CD4-positive, alpha-beta T cell (primary cell): ENCODE measurements around the gene FAM9A. TPM values are rescaled to one million over a fixed set of nuclear protein-coding genes. Genes with fewer than 3 reads are reported as not detected.

ENCODE experiments used
- ATAC-seq: fragments of 200-7000 bp; cut with Tn5 transposase; one replicate; pipeline ENCODE4 v1.10.0; 2022; ENCODE audit warnings: mild to moderate bottlenecking; ENCODE audit not compliant: poor library complexity
- CTCF ChIA-PET: fragments of 350-600 bp; sonication (Branson Sonifier 250); formaldehyde crosslinking; loops from one replicate; lab custom pipeline; 2021; ENCODE audit warnings: antibody characterized with exemption, inconsistent platforms; lab: Charles Lee
- POLR2A ChIA-PET: fragments of 350-600 bp; sonication (Branson Sonifier 250); formaldehyde crosslinking; loops from one replicate; lab custom pipeline; 2021; ENCODE audit warnings: antibody characterized with exemption, inconsistent platforms; lab: Charles Lee
- DNase-seq, 14 experiments: peaks; one replicate each; pipeline ENCODE4 v3.0.0-alpha.2; 2013 to 2020; ENCODE audit warnings: mixed read lengths in 2 of 14
- H3K27ac ChIP-seq, 2 donors: one replicate each; pipeline versions ENCODE4 v1.5.1 to v1.7.0; 2013; ENCODE audit warnings: low read length in 2 of 2, low read depth in 1 of 2, mild to moderate bottlenecking in 1 of 2
- H3K27me3 ChIP-seq, 2 experiments: 1 replicate in 1 of 2; 2 replicates in 1 of 2; pipeline versions ENCODE4 v1.6.1 to v1.7.0; 2013; ENCODE audit warnings: low read length in 2 of 2, control low read depth in 1 of 2, mild to moderate bottlenecking in 1 of 2, moderate library complexity in 1 of 2; ENCODE audit not compliant: insufficient read depth in 2 of 2, control insufficient read depth in 1 of 2
- H3K36me3 ChIP-seq: one replicate; pipeline ENCODE4 v1.6.1; 2013; ENCODE audit warnings: low read length, control low read depth; ENCODE audit not compliant: insufficient read depth
- H3K4me1 ChIP-seq: one replicate; pipeline ENCODE4 v1.6.1; 2013; ENCODE audit warnings: low read length, control low read depth; ENCODE audit not compliant: insufficient read depth
- H3K4me3 ChIP-seq: one replicate; pipeline ENCODE4 v1.5.1; 2013; ENCODE audit warnings: mild to moderate bottlenecking, low read length, moderate library complexity
- H3K9me3 ChIP-seq, 2 experiments: 1 replicate in 1 of 2; 2 replicates in 1 of 2; pipeline versions ENCODE4 v1.6.1 to v1.7.0; 2013; ENCODE audit warnings: low read length in 2 of 2, mild to moderate bottlenecking in 2 of 2, control low read depth in 1 of 2, moderate library complexity in 1 of 2; ENCODE audit not compliant: control insufficient read depth in 1 of 2, insufficient read depth in 1 of 2
- H3K27ac Mint-ChIP-seq: one replicate; pipeline ENCODE4 v1.8.0; 2020; ENCODE audit warnings: mixed read lengths
- H3K27me3 Mint-ChIP-seq: one replicate; pipeline ENCODE4 v1.8.0; 2021; ENCODE audit warnings: mixed read lengths
- H3K36me3 Mint-ChIP-seq: one replicate; pipeline ENCODE4 v1.8.0; 2021; ENCODE audit warnings: low read depth, mixed read lengths
- H3K4me1 Mint-ChIP-seq: one replicate; pipeline ENCODE4 v1.8.0; 2021; ENCODE audit warnings: low read depth, mixed read lengths
- H3K4me3 Mint-ChIP-seq: one replicate; pipeline ENCODE4 v1.8.0; 2020; ENCODE audit warnings: mild to moderate bottlenecking, mixed read lengths
- H3K9me3 Mint-ChIP-seq: one replicate; pipeline ENCODE4 v1.8.0; 2020; ENCODE audit warnings: mixed read lengths
- intact Hi-C, 2 experiments: fragments of 100-400 bp; cut with DNase I in 1 of 2; cut with micrococcal nuclease in 1 of 2; formaldehyde crosslinking; loops; one replicate each; pipeline versions ENCODE4 v1.15.1 to v1.9.0; 2023 to 2025; cut with DNase I, micrococcal nuclease
- total RNA-seq, 174 experiments: library from RNA in 2 of 174; stranded (reverse) in 2 of 174; gene quantifications; one replicate each; pipeline ENCODE4 v1.2.3 and lab custom pipeline; 2021 to 2026
- TF ChIP-seq, protein P1 (sequence below): fragments of 200-600 bp; IDR thresholded peaks from one replicate; pipeline ENCODE4 v1.8.0; 2022; ENCODE audit warnings: antibody characterized with exemption, mild to moderate bottlenecking

The FAM9A gene
- total RNA-seq, 2 experiments from 2014 or later, result not detected

DNA sequence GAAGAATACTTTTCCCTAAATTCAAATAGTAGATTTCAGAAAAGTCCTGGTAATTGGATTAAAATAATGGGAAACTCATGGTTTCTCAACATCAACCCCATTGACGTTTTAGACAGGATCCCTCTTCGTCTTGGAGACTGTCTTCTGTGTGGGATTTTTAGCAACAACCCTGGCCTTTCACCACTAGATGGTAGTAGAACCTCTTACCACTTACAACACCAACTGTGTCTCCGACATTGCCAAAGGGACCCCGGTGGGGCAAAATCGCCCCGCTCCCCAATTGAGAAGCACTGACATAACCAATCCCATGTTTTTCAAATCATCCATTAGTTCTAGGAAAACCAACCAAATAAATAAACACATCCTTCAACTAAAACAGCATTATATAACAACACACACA, 52.3 kb downstream of the FAM9A start:
- H3K27ac Mint-ChIP-seq, result no peak overlapping the region
- Histone ChIP-seq H3K27me3 (no peaks in the 10 kb centered on the region), H3K4me3 (no peak overlapping the region), H3K27ac (no peak overlapping the region), H3K36me3 (no peaks in the 10 kb centered on the region), H3K9me3 (no peaks in the 10 kb centered on the region), H3K4me1 (no peaks in the 10 kb centered on the region)
- intact Hi-C loops, result loop anchor here (5.0 to 10.0 kb wide), 4 partner anchors 66 to 1368 kb away; no protein-coding TSS in a partner anchor
- ChIA-PET POLR2A (no interaction called here), CTCF (no interaction called here)
- no peaks in the 10 kb centered on the region for H3K4me1 Mint-ChIP-seq
- H3K36me3 Mint-ChIP-seq, result no peaks in the 10 kb centered on the region
- no peak overlapping the region for H3K4me3 Mint-ChIP-seq
- TF ChIP-seq, protein P1, sequence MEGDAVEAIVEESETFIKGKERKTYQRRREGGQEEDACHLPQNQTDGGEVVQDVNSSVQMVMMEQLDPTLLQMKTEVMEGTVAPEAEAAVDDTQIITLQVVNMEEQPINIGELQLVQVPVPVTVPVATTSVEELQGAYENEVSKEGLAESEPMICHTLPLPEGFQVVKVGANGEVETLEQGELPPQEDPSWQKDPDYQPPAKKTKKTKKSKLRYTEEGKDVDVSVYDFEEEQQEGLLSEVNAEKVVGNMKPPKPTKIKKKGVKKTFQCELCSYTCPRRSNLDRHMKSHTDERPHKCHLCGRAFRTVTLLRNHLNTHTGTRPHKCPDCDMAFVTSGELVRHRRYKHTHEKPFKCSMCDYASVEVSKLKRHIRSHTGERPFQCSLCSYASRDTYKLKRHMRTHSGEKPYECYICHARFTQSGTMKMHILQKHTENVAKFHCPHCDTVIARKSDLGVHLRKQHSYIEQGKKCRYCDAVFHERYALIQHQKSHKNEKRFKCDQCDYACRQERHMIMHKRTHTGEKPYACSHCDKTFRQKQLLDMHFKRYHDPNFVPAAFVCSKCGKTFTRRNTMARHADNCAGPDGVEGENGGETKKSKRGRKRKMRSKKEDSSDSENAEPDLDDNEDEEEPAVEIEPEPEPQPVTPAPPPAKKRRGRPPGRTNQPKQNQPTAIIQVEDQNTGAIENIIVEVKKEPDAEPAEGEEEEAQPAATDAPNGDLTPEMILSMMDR, result peak; percentile 33
- ATAC-seq (no peak), DNase-seq (peak in 3 of 14 experiments; percentile 27 to 39 (median 29))
- H3K9me3 Mint-ChIP-seq, result no peaks in the 10 kb centered on the region
- peaks cover 8% of the 10 kb centered on the region for H3K27me3 Mint-ChIP-seq

DNA sequence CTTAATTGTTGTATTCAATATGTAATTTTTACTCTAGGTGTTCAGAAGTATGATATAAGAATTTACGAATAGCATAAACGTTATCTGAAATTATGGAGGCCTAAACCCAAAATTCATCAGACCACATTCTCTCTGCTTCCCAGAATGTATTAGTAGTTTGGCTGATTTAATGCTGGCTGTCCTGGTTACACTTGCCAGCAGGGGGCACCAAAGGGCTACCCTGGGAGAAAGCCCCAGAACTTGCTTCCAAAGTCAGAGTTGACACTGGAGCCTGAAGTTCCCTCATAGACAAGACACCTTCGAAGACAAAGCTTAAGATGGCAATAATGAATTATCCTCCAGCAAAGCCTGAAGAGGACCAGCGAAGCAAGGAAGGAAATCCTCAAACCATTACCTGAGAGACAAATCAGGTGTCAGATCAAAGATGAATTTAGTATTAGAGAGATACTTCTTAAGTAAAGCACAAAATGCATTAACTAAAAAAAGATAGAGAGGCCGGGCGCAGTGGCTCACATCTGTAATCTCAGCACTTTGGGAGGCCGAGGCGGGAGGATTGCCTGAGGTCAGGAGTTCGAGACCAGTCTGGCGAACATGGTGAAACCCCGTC, 58.0 kb downstream of the FAM9A start:
- ChIA-PET POLR2A (no interaction called here), CTCF (interaction anchor here (0.9 kb wide), 1 partner anchor 12 kb away, joined by 3 read pairs; no protein-coding TSS in a partner anchor)
- TF ChIP-seq, protein P1, result peak; percentile 71
- DNase-seq (peak; percentile 27 to 74 (median 52)), ATAC-seq (peak; percentile 46)
- Histone ChIP-seq H3K4me1 (no peaks in the 10 kb centered on the region), H3K27me3 (peaks cover 0 to 2% of the 10 kb centered on the region in 2 experiments), H3K36me3 (no peaks in the 10 kb centered on the region), H3K4me3 (no peak overlapping the region), H3K9me3 (no peaks in the 10 kb centered on the region), H3K27ac (no peak overlapping the region)
- Mint-ChIP-seq H3K4me3 (no peak overlapping the region), H3K27ac (no peak overlapping the region), H3K4me1 (no peaks in the 10 kb centered on the region), H3K36me3 (no peaks in the 10 kb centered on the region), H3K27me3 (peaks cover 11% of the 10 kb centered on the region), H3K9me3 (no peaks in the 10 kb centered on the region)
- intact Hi-C loops, result loop anchor here (1.0 to 10.0 kb wide), 5 partner anchors 72 to 1376 kb away; no protein-coding TSS in a partner anchor

DNA sequence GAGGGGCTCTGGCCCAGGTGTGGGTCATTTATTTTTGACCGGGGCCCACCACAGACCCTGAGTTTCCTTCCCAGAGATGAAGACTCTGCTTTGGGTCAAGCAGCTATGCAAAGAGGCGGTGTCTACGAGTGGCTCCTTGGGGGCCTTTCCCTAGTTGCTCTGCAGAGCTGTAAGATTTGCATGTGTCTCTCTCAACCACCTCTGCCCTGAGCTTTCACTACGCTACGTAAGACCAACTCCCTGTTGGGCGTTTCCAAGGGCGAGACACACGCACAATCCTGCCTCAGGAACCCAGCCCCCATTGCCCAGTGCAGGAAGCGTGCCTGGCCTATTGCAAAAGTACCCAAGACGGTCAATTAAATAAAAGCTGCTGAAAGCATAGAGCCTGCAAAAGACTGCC, 59.2 kb downstream of the FAM9A start:
- H3K27me3 Mint-ChIP-seq, result peaks cover 11% of the 10 kb centered on the region
- Histone ChIP-seq H3K4me1 (no peaks in the 10 kb centered on the region), H3K36me3 (no peaks in the 10 kb centered on the region), H3K27ac (no peak overlapping the region), H3K27me3 (peaks cover 0 to 2% of the 10 kb centered on the region in 2 experiments), H3K9me3 (no peaks in the 10 kb centered on the region), H3K4me3 (no peak overlapping the region)
- H3K27ac Mint-ChIP-seq, result no peak overlapping the region
- no peak overlapping the region for H3K4me3 Mint-ChIP-seq
- DNase-seq, result no peak
- ChIA-PET POLR2A (no interaction called here), CTCF (no interaction called here)
- TF ChIP-seq, protein P1, result no peak
- H3K4me1 Mint-ChIP-seq, result no peaks in the 10 kb centered on the region
- intact Hi-C loops, result loop anchor here (2.0 to 10.0 kb wide), 4 partner anchors 73 to 1253 kb away; no protein-coding TSS in a partner anchor
- no peak for ATAC-seq
- H3K9me3 Mint-ChIP-seq, result no peaks in the 10 kb centered on the region
- H3K36me3 Mint-ChIP-seq, result no peaks in the 10 kb centered on the region

Other genes starting within 250 kb of the FAM9A start
- not detected for gene ANOS1, start 69.2 kb downstream of the FAM9A start, total RNA-seq
- gene FAM9B, start 232.7 kb upstream of the FAM9A start, total RNA-seq, result not detected